K562 (cell line): ENCODE measurements around the gene PLA1A. TPM values are rescaled to one million over a fixed set of nuclear protein-coding genes. Genes with fewer than 3 reads are reported as not detected.
A peak's percentile ranks its signal among the peaks of the same experiment; 100 is the strongest.

Experiments used
- ATAC-seq: fragments of 200-7000 bp; cut with Tn5 transposase; 3 replicates; pipeline ENCODE4 v1.9.1; 2020; ENCODE audit warnings: moderate library complexity
- BruUV-seq: library from RNA; stranded (reverse); fragments of 400-500 nt; replicated peaks from 2 replicates; lab custom pipeline; 2021; lab: Mats Ljungman, UMichigan
- CTCF ChIA-PET: fragments of 300-600 bp; formaldehyde crosslinking; extraction: SDS; loops from one replicate; lab custom pipeline; 2021; ENCODE audit warnings: low intra/inter-chr PET ratio; lab: Yijun Ruan, JAX
- POLR2A ChIA-PET: fragments of 300-600, 350-650 bp; sonication (Branson Sonifier 250); formaldehyde crosslinking; extraction: SDS; loops from one replicate; lab custom pipeline; 2021; ENCODE audit warnings: antibody characterized with exemption, inconsistent platforms; lab: Yijun Ruan, JAX
- DNase-seq, 4 experiments: peaks; one replicate each; pipeline versions ENCODE4 v3.0.0 to v3.0.0-alpha.2; 2011 to 2018; ENCODE audit warnings: low spot score in 3 of 4, mixed read lengths in 3 of 4; ENCODE audit errors: extremely low read depth in 1 of 4
- FAIRE-seq: peaks from 2 replicates; lab custom pipeline; 2011; peaks lifted over from hg19 to GRCh38; lab: Jason Lieb, UNC
- H2AFZ ChIP-seq: 2 replicates; pipeline ENCODE4 v1.6.0; 2011; ENCODE audit warnings: low read depth, low read length, control low read depth, inconsistent platforms
- H3K27ac ChIP-seq: fragments of 200-600 bp; 3 replicates; pipeline ENCODE4 v1.8.0; 2011; ENCODE audit warnings: low read depth, mild to moderate bottlenecking, control low read depth, inconsistent platforms, low read length, moderate library complexity, mixed read lengths; ENCODE audit errors: extremely low read depth
- H3K27me3 ChIP-seq, 2 experiments: fragments of 300-600 bp in 1 of 2; 2 replicates in 1 of 2; 3 replicates in 1 of 2; pipeline versions ENCODE4 v1.6.0 to v1.8.0; 2011; ENCODE audit warnings: inconsistent platforms in 2 of 2, low read length in 2 of 2, mild to moderate bottlenecking in 1 of 2, mixed read lengths in 1 of 2, moderate library complexity in 1 of 2; ENCODE audit not compliant: control insufficient read depth in 2 of 2, insufficient read depth in 2 of 2
- H3K36me3 ChIP-seq: fragments of 300-600 bp; 3 replicates; pipeline ENCODE4 v1.8.0; 2011; ENCODE audit warnings: mild to moderate bottlenecking, low read length, inconsistent platforms; ENCODE audit not compliant: control insufficient read depth, insufficient read depth
- H3K4me1 ChIP-seq, 2 experiments: fragments of 200-600 bp in 1 of 2; replicated peaks in 1 of 2; 2 replicates in 1 of 2; 3 replicates in 1 of 2; pipeline versions ENCODE4 v1.5.1 to v1.8.0; 2011; ENCODE audit warnings: inconsistent platforms in 2 of 2, low read length in 2 of 2, mild to moderate bottlenecking in 1 of 2, mixed read lengths in 1 of 2, moderate library complexity in 1 of 2; ENCODE audit not compliant: control insufficient read depth in 2 of 2, insufficient read depth in 2 of 2
- H3K4me2 ChIP-seq: 2 replicates; pipeline ENCODE4 v1.6.1; 2011; ENCODE audit warnings: low read length, control low read depth, inconsistent platforms, mixed read lengths; ENCODE audit not compliant: insufficient read depth
- H3K4me3 ChIP-seq: fragments of 200-600 bp; sonication (generic), shearing (Covaris generic); 2 replicates; pipeline ENCODE4 v1.5.1; 2016; ENCODE audit warnings: control low read depth, inconsistent platforms
- H3K79me2 ChIP-seq: fragments of 200-600 bp; 3 replicates; pipeline ENCODE4 v1.8.0; 2011; ENCODE audit warnings: low read length, inconsistent platforms; ENCODE audit not compliant: control insufficient read depth, insufficient read depth
- H3K9ac ChIP-seq, 2 experiments: 2 replicates each; pipeline versions ENCODE4 v1.6.0 to v1.6.1; 2011; ENCODE audit warnings: low read depth in 2 of 2, low read length in 2 of 2, control low read depth in 1 of 2, inconsistent platforms in 1 of 2, mild to moderate bottlenecking in 1 of 2, mixed read lengths in 1 of 2; ENCODE audit not compliant: insufficient read depth in 1 of 2
- H3K9me1 ChIP-seq: one replicate; pipeline ENCODE4 v1.6.0; 2011; ENCODE audit warnings: inconsistent platforms, mild to moderate bottlenecking, low read length, moderate library complexity; ENCODE audit not compliant: control insufficient read depth, insufficient read depth
- H3K9me3 ChIP-seq: replicated peaks from 2 replicates; pipeline ENCODE4 v1.5.1; 2011; ENCODE audit warnings: low read depth, low read length, inconsistent platforms; ENCODE audit not compliant: control insufficient read depth, insufficient read depth
- H4K20me1 ChIP-seq: replicated peaks from 2 replicates; pipeline ENCODE4 v1.6.1; 2011; ENCODE audit warnings: low read length, inconsistent platforms, mixed read lengths; ENCODE audit not compliant: control insufficient read depth, insufficient read depth
- FOSL1 ChIP-seq: fragments of 200-800 bp; sonication (Bioruptor generic); conservative IDR thresholded peaks from 2 replicates; pipeline ENCODE4 v1.6.1; 2016; ENCODE audit warnings: missing genetic modification characterization, missing compliant biosample characterization
- FOXA3 ChIP-seq, 2 experiments: fragments of 450-650 bp in 1 of 2; sonication (generic) in 1 of 2; formaldehyde crosslinking; IDR thresholded peaks in 1 of 2; conservative IDR thresholded peaks in 1 of 2; 2 replicates each; pipeline versions ENCODE4 v1.4.0 to v1.8.0; 2020 to 2022; ENCODE audit warnings: mild to moderate bottlenecking in 2 of 2, missing genetic modification reagents in 1 of 2
- HDAC6 ChIP-seq: IDR thresholded peaks from 2 replicates; pipeline ENCODE4 v1.6.1; 2012; ENCODE audit warnings: low read depth, mild to moderate bottlenecking, control low read depth, inconsistent platforms, low read length, moderate library complexity
- HOXB6 ChIP-seq: fragments of 250-450 bp; sonication (Bioruptor Pico); IDR thresholded peaks from 2 replicates; pipeline ENCODE4 v1.5.1; 2022; ENCODE audit warnings: mild to moderate bottlenecking, borderline replicate concordance
- KAT7 ChIP-seq: sonication (generic); formaldehyde crosslinking; IDR thresholded peaks from 2 replicates; pipeline ENCODE4 v1.8.0; 2022; ENCODE audit warnings: missing genetic modification reagents, mild to moderate bottlenecking, borderline replicate concordance
- MAFG ChIP-seq: fragments of 450-650 bp; conservative IDR thresholded peaks from 2 replicates; pipeline ENCODE4 v1.6.1; 2016; ENCODE audit warnings: missing genetic modification characterization, missing compliant biosample characterization
- NR2C2 ChIP-seq, 2 experiments: fragments of 200-800 bp in 1 of 2; sonication (Bioruptor generic) in 1 of 2; sonication (generic) in 1 of 2; formaldehyde crosslinking in 1 of 2; IDR thresholded peaks; 2 replicates each; pipeline versions ENCODE4 v1.6.1 to v1.8.0; 2016 to 2022; ENCODE audit warnings: mild to moderate bottlenecking in 1 of 2, missing compliant biosample characterization in 1 of 2, missing genetic modification characterization in 1 of 2, missing genetic modification reagents in 1 of 2
- PTBP1 ChIP-seq: fragments of 200-400 bp; formaldehyde crosslinking; IDR thresholded peaks from 2 replicates; pipeline ENCODE4 v1.6.1; 2017; ENCODE audit warnings: low read depth, low read length
- RAD51 ChIP-seq: fragments of 450-650 bp; IDR thresholded peaks from 2 replicates; pipeline ENCODE4 v1.7.1; 2016; ENCODE audit warnings: low read depth, mild to moderate bottlenecking, borderline replicate concordance
- SREBF1 ChIP-seq: fragments of 150-350 bp; IDR thresholded peaks from 2 replicates; pipeline ENCODE4 v1.6.1; 2014; ENCODE audit warnings: antibody characterized with exemption, low read depth, low read length, borderline replicate concordance
- TCF3 ChIP-seq: sonication (generic); formaldehyde crosslinking; IDR thresholded peaks from 2 replicates; pipeline ENCODE4 v1.4.0; 2020; ENCODE audit warnings: mild to moderate bottlenecking, missing genetic modification reagents
- TCF7L2 ChIP-seq: fragments of 150-350 bp; IDR thresholded peaks from 2 replicates; pipeline ENCODE4 v1.6.1; 2016; ENCODE audit warnings: low read depth, mild to moderate bottlenecking, low read length, moderate library complexity
- TFAM ChIP-seq: fragments of 250-450 bp; sonication (Bioruptor Pico); conservative IDR thresholded peaks from 2 replicates; pipeline ENCODE4 v1.5.0; 2021; ENCODE audit warnings: mild to moderate bottlenecking, moderate library complexity
- WGBS: fragments of 100-300 bp; shearing (Covaris generic); methylation state at CpG from one replicate; pipeline ENCODE4 v1.1.6; 2016; ENCODE audit warnings: low coverage, mixed read lengths; ENCODE audit not compliant: insufficient coverage; ENCODE audit errors: missing lambda C conversion rate; 5-methylcytosine and 5-hydroxymethylcytosine counted together
- in situ Hi-C: fragments of 300-500 bp; cut with MboI; formaldehyde crosslinking; loops from 4 replicates; pipeline ENCODE4 v1.15.0; 2018; ENCODE audit warnings: inconsistent platforms, mixed read lengths
- intact Hi-C: fragments of 100-400 bp; cut with micrococcal nuclease; formaldehyde crosslinking; loops from 2 replicates; pipeline ENCODE4 v1.14.2; 2022
- polyA plus RNA-seq, 8 experiments: library from polyadenylated mRNA; depleted of rRNA in 4 of 8; stranded (reverse) in 5 of 8; unstranded in 3 of 8; fragments of >200 nt; fragmentation: Nextera tagmentation in 2 of 8; fragmentation: Illumina TruSeq in 1 of 8; extraction: Ambion mirVana in 2 of 8; extraction: Trizol in 1 of 8; gene quantifications; 2 replicates each; pipeline versions ENCODE4 v1.2.1 to v1.2.3, GENCODE V29; 2011 to 2014; ENCODE audit warnings: inconsistent platforms in 1 of 8, missing spikeins in 1 of 8
- total RNA-seq, 7 experiments: library from RNA; depleted of rRNA in 6 of 7; stranded (reverse); fragments of >200 nt in 6 of 7; fragmentation: Illumina TruSeq in 2 of 7; extraction: Trizol in 2 of 7; gene quantifications; 2 replicates each; pipeline versions ENCODE4 v1.2.1 to v1.2.3, GENCODE V29; 2011 to 2021; ENCODE audit warnings: low replicate concordance in 1 of 7
- TF ChIP-seq, protein P1 (sequence below): sonication (generic); formaldehyde crosslinking; IDR thresholded peaks from 2 replicates; pipeline ENCODE4 v1.5.0; 2020; ENCODE audit warnings: missing genetic modification reagents
- TF ChIP-seq, protein P2 (sequence below): fragments of 200-800 bp; sonication (Bioruptor generic); IDR thresholded peaks from 2 replicates; pipeline ENCODE4 v1.6.1; 2017; ENCODE audit warnings: missing genetic modification characterization, missing compliant biosample characterization
- TF ChIP-seq, protein P3 (sequence below): sonication (generic); IDR thresholded peaks from 2 replicates; pipeline ENCODE4 v1.6.1; 2016

The PLA1A gene
- total and polyA plus RNA-seq, 9 of the 15 experiments (the other 6 are each of a cell fraction or from before 2014, with no cell fraction given), result not detected

DNA sequence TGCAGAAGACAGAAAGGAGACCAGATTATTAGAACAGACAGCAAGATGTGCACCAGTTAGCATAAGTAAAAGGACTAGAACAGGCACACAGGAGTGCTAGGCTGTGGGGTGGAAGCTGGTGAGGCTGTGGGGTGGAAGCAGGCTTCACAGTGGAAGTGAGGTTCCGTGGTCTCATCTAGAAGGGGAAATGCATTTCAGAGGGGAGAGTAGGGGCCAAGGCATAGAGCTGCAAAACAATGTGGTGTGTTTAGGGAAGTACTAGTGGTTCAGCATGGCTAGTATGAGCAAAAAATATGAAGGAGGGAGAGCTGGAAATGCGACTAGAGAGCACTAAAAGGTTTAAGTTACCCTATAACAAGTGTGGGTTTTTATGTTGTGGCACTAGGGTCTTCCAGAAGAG, 56.2 kb downstream of the PLA1A start (continued):
- TF ChIP-seq, protein P1, sequence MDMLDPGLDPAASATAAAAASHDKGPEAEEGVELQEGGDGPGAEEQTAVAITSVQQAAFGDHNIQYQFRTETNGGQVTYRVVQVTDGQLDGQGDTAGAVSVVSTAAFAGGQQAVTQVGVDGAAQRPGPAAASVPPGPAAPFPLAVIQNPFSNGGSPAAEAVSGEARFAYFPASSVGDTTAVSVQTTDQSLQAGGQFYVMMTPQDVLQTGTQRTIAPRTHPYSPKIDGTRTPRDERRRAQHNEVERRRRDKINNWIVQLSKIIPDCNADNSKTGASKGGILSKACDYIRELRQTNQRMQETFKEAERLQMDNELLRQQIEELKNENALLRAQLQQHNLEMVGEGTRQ, result no peak
- TF ChIP-seq PTBP1 (no peak), HDAC6 (no peak), TFAM (CRISPR knock-in tag) (no peak)

DNA sequence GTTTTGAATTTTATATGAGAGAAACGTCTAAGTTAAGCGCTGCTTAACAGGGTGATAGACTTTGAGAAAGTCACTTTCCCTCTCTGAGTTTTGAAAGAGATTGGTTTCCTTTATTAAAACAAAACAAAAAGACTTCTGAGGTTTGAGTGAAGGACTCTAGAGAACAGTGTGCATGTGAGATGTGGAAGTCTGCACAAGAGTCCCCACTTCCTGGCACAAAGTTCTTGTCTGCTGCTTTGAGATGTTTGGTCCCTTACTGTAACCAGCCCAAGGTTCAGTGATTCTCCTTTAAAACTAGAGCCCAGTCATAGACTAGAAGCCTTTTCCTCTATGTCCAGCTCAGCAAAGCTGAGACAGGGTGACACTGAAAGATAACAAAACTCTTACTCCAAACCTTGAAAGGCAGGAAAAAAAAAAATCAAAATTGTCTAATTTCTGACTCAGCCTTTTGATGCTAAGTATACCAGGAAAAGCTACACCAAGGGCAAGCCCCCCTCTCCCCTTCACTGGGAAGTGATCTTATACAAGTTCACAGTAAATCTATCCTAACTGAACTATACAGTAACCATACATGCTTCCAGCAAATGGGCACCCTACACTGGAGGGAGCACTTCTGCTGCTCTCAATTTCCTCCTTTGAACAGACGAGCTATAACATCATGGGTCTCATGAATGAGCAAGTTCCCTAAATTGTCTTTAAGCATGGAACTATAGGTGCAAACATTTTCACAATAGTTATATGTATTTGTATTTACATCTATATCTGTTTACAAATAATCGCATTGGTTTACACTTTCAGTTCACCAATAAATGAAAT, 60.4 kb downstream of the PLA1A start:
- Histone ChIP-seq H3K4me2 (no peak overlapping the region), H3K9ac (no peak overlapping the region), H4K20me1 (no peaks in the 10 kb centered on the region), H3K27ac (peak overlapping the region; percentile 39; the same call in 2 of the 3 replicates), H3K79me2 (no peaks in the 10 kb centered on the region), H3K36me3 (no peaks in the 10 kb centered on the region), H3K4me3 (no peak overlapping the region), H3K9me3 (no peaks in the 10 kb centered on the region), H3K9me1 (no peaks in the 10 kb centered on the region), H3K4me1 (peaks cover 0 to 10% of the 10 kb centered on the region in 2 experiments; a peak in 3 of 5 replicates), H3K27me3 (no peaks in the 10 kb centered on the region), H2AFZ (peak overlapping the region; percentile 14)
- in situ Hi-C loops (no loop called here), intact Hi-C loops (no loop called here)
- POLR2A ChIA-PET, result interaction anchor here (0.9 to 1.5 kb wide), 4 partner anchors 9 to 73 kb away, joined by 3 read pairs; no protein-coding TSS in a partner anchor
- WGBS, result 14% methylated on average over 4 of the region's 4 CpGs
- CTCF ChIA-PET, result interaction anchor here (0.7 kb wide), 1 partner anchor 100 kb away, joined by 3 read pairs; no protein-coding TSS in a partner anchor
- ATAC-seq (peak; percentile 77), FAIRE-seq (no peak), DNase-seq (peak in 1 of 4 experiments; percentile 41)
- no TSS peak for BruUV-seq
- TF ChIP-seq TCF7L2 (no peak), TCF3 (peak; percentile 40; the same call in 1 of the 2 replicates), NR2C2 (CRISPR knock-in tag; IDR thresholded peaks at IDR 0.05) (no peak), NR2C2 (tag; IDR thresholded peaks at IDR 0.05) (0 out of 2 replicates have a peak, but pooled peaks have one; percentile 41), KAT7 (CRISPR knock-in tag) (no peak), HOXB6 (CRISPR knock-in tag) (no peak), FOSL1 (tag) (peak; percentile 14; the same call in 1 of the 2 replicates), MAFG (peak; percentile 55), RAD51 (no peak), FOXA3 (CRISPR knock-in tag; conservative IDR thresholded peaks at IDR 0.05 in 1 of 2, IDR thresholded peaks at IDR 0.05 in 1 of 2) (no peak), SREBF1 (no peak)
- TF ChIP-seq, protein P2, sequence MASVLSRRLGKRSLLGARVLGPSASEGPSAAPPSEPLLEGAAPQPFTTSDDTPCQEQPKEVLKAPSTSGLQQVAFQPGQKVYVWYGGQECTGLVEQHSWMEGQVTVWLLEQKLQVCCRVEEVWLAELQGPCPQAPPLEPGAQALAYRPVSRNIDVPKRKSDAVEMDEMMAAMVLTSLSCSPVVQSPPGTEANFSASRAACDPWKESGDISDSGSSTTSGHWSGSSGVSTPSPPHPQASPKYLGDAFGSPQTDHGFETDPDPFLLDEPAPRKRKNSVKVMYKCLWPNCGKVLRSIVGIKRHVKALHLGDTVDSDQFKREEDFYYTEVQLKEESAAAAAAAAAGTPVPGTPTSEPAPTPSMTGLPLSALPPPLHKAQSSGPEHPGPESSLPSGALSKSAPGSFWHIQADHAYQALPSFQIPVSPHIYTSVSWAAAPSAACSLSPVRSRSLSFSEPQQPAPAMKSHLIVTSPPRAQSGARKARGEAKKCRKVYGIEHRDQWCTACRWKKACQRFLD (CRISPR knock-in tag), result 0 out of 2 replicates have a peak, but pooled peaks have one; percentile 44
- TF ChIP-seq, protein P3, sequence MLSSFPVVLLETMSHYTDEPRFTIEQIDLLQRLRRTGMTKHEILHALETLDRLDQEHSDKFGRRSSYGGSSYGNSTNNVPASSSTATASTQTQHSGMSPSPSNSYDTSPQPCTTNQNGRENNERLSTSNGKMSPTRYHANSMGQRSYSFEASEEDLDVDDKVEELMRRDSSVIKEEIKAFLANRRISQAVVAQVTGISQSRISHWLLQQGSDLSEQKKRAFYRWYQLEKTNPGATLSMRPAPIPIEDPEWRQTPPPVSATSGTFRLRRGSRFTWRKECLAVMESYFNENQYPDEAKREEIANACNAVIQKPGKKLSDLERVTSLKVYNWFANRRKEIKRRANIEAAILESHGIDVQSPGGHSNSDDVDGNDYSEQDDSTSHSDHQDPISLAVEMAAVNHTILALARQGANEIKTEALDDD, result peak; percentile 21; the same call in 1 of the 2 replicates
